ENCODE data around the gene BPIFB2.

BPIFB2 gene

GRCh38 chr20:32983459-32984112 is 23.9 kb upstream of the BPIFB2 start:
- in situ Hi-C loops (cut with HindIII; ENCODE audit: low sequenced_read_pairs): no loop called here
- no peak for TF ChIP-seq CTCF (IDR thresholded peaks at IDR 0.05; ENCODE audit: low read depth, low read length, missing control alignments)
- no peak overlapping the region for H3K4me3 ChIP-seq (ENCODE audit: low read depth, low read length)
- DNase-seq (ENCODE audit: low read depth): no peak

- TF ChIP-seq CTCF (IDR thresholded peaks at IDR 0.05; ENCODE audit: low read depth, low read length, missing control alignments): no peak
- DNase-seq (ENCODE audit: low read depth): no peak
- in situ Hi-C loops (cut with HindIII; ENCODE audit: low sequenced_read_pairs): no loop called here
- no peak overlapping the region for H3K4me3 ChIP-seq (ENCODE audit: low read depth, low read length)
Measured at GRCh38 chr20:32984196-32984595, 23.3 kb upstream of the BPIFB2 start.

GRCh38 chr20:32984631-32985354 is 22.7 kb upstream of the BPIFB2 start:
- DNase-seq (ENCODE audit: low read depth): no peak
- H3K4me3 ChIP-seq (ENCODE audit: low read depth, low read length): no peak overlapping the region
- in situ Hi-C loops (cut with HindIII; ENCODE audit: low sequenced_read_pairs): no loop called here
- TF ChIP-seq CTCF (IDR thresholded peaks at IDR 0.05; ENCODE audit: low read depth, low read length, missing control alignments): no peak

- in situ Hi-C loops (cut with HindIII; ENCODE audit: low sequenced_read_pairs): no loop called here
- no peak for DNase-seq (ENCODE audit: low read depth)
- TF ChIP-seq CTCF (IDR thresholded peaks at IDR 0.05; ENCODE audit: low read depth, low read length, missing control alignments): no peak
- H3K4me3 ChIP-seq (ENCODE audit: low read depth, low read length): no peak overlapping the region
Measured at GRCh38 chr20:32985596-32985995, 21.9 kb upstream of the BPIFB2 start.

GRCh38 chr20:32986331-32986966 is 21.1 kb upstream of the BPIFB2 start:
- no peak for TF ChIP-seq CTCF (IDR thresholded peaks at IDR 0.05; ENCODE audit: low read depth, low read length, missing control alignments)

GRCh38 chr20:32987044-32987825 is 20.3 kb upstream of the BPIFB2 start:
- no peak for DNase-seq (ENCODE audit: low read depth)
- TF ChIP-seq CTCF (IDR thresholded peaks at IDR 0.05; ENCODE audit: low read depth, low read length, missing control alignments): no peak
- no peak overlapping the region for H3K4me3 ChIP-seq (ENCODE audit: low read depth, low read length)
- in situ Hi-C loops (cut with HindIII; ENCODE audit: low sequenced_read_pairs): no loop called here

More at GRCh38 chr20:32986331-32986966, 21.1 kb upstream of the BPIFB2 start:
- no peak for DNase-seq (ENCODE audit: low read depth)
- in situ Hi-C loops (cut with HindIII; ENCODE audit: low sequenced_read_pairs): no loop called here
- H3K4me3 ChIP-seq (ENCODE audit: low read depth, low read length): no peak overlapping the region
